Raji (cell line): Measurements from ENCODE around the gene DENND5A.

ENCODE experiments used
- POLR2A ChIP-seq: IDR thresholded peaks from 2 replicates; pipeline ENCODE4 v1.6.1; 2011; ENCODE audit warnings: low read depth, low read length, control low read depth; ENCODE audit not compliant: insufficient read depth

The DENND5A gene

DNA sequence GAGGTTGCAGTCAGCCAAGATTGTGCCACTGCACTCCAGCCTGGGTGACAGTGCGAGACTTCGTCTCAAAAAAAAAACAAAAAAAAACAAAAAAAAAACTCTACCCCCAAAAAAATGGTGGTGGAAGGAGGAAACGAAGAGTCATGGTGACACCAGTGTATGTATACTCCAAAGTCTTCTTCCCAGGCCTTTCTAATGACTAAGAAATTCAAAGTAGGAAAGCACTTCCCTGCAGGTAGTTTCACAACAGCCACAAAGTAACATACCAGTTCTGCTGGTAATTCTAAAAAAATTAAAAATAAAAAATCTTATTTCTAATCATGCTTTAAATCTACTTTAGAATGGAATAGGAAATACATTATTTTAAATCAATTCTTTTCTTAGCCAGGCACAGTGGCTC lies 72.6 kb downstream of the DENND5A start:
- TF ChIP-seq POLR2A, result no peak

DNA sequence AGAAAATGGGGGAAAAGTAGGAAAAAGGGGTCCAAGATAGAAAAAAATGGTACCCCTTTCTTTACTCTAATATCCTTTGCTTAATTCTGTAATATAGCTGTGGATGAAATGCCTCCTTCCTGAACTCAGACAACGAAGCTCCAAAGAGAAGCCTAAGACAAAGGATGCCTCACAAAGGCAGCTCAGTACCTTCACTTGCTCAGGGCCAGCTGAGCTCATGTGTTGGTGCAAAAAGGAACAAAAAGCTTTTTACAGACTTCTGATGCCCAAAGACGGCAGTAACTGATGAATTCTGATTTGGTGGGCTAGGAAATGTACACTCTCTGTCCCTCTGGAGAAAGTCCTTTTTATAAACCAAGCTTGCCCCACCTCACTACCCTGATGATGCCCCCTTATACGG lies 77.5 kb downstream of the DENND5A start:
- TF ChIP-seq POLR2A, result no peak

DNA sequence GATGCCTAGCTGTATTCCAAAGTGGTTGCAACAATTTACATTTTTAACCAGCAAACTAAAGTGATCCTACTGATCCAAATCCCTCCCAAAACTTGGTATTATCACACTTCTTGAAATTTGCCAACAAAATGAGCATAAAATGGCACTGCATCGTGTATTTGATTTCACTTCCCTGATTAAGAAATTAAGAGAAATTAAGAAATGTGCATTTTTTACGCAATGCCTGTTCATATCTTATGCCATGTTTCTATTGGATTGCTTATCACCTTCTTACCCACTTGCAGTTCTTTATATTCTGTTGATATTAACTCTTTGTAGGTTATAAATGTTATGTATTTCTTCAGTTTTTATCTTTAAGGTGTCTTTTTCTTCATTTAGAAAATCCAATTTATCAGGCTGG lies 80.6 kb downstream of the DENND5A start:
- no peak for TF ChIP-seq POLR2A

DNA sequence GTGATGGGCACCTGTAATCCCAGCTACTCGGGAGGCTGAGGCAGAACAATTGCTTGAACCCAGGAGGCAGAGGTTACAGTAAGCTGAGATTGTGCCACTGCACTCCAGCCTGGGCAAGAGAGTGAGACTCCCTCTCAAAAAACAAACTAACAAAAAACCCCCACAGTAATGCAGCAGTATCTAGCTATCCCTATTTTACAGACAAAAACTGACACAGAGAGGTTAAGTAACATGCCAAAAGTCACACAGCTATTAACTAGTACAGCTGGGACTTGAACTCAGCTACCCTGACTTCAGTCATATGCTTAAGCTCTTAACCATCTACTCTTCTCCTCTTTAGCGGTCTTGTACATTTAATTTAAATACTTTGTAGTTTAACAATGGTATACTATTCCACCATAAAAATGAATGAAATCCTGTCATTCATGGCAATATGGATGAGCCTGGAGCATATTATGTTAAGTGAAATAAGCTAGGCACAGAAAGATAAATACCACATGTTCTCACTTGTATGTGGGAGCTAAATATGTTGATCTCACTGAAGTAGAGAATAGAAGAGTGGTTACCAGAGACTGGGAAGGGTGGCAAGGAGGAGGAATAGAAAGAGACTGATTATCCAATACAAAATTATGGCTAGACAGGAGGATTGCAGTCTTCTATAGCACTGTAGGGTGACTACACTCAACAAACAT lies 82.8 kb downstream of the DENND5A start:
- TF ChIP-seq POLR2A, result no peak

DNA sequence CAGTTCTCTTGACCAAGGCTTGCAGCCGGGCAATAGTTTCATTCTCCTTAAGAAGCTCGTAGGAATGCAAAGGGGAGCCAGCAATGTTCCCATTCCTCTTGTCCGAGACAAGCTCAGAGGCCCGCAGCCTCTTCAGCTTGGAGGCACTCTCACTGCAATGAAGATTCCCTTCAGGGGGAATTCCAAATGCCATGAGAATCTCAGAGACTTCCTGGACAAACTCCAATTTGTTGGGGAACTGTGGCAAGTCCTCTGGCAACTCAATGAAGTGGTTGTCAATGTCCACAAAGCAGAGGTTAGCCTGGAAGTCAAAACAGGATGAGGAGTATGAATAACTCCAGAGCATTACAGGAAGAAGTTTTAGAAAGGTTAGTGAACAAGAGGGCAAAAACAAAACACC lies 84.4 kb downstream of the DENND5A start:
- TF ChIP-seq POLR2A, result no peak

DNA sequence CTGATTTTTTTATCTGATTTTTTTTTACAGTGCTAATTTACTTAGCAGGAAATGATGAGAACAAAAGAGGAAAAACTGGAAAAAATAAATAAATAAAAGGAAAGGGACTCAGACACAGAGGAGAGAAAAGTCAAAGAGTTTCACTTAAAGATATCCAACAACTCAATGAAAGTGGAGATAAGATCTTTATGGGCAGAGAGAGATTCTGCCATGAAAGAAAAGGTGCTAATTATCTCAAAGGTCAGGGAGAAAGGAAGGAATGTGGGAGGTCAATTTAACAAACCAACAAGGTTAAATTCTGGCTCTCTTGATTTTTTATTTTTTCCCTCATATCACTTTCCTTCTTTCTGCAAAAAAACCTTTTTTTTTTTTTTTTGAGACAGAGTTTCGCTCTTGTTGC lies 86.0 kb downstream of the DENND5A start:
- TF ChIP-seq POLR2A, result no peak

DNA sequence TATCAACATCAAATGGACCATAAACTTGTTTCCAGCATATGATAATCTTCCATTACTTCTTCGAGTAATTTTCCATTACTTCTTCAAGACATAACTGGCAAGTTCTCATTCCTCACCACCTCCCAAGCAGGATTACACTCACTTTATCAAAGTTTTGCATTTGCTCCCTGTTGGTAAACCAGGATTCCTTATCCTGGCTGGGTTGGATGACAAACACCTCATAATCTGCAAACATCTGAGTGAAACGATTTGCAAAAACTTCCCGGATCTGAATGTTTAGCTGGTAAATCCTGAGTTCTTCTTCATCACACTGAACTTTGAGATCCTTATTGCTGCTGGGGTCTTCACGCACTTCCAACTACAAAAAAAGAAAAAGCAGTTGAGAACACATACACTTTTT lies 86.4 kb downstream of the DENND5A start:
- no peak for TF ChIP-seq POLR2A

DNA sequence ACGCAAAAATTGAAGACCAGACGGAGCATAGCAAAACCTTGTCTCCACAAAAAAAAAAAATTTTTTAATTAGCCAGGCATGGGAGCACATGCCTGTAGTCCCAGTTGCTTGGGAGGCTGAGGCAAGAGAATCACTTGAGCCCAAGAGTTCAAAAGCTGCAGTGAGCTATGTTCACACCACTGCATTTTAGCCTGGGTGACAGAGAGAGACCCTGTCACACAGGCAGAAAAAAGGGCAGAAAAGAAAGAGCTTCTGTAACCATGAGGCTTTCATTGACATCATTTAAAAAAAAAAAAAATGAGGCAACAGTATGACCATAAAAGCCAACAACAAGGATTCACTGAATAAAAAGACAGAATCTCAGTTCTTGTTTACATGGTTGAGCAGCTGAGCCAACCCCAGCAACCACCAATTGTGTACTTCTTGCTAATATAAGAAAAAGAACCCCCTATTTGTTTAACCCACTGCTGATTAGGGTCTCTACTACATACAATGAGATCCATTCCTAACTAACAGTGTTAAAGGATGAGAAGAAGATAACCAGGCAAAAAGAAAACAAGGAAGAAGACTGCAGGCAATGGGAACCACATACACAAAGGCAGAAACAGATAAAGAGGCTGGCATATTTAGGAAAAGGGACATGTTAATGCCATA lies 87.6 kb downstream of the DENND5A start:
- no peak for TF ChIP-seq POLR2A

DNA sequence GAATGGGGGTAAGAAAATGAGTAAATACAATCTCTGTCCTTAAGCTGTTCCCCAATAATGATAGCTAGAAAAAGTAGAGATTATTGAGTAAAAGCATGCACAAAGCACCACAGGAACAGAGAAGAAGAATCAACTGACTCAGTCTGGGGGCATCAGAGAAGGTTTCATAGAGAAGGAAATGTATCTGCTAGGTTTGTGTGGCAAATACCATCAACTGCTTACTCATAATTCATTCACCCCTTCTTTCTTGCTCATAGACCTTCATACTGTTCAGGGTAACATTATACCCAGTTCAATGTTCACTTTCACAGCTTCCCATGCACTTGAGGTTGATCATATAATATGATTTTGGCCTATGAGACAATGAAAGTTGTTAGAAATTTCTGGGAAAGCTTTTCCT lies 88.6 kb downstream of the DENND5A start:
- no peak for TF ChIP-seq POLR2A

DNA sequence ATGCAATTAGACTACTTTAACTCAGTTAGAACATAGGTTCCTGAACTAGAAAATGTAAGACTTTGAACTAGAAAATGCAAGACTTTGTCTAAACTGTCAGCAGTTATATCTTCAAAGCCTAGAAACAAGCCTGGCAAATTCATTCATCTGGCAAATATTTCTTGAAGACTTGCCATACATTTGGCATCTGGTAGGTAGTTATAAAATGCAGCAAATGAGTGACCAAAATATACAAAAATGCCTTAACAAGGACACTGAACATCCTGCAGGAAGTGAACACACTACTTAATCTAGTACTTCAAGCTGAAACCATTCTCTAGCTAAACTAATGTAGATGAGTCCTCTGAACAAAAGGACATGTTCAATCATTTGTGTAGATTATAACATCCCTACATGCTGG lies 89.0 kb downstream of the DENND5A start:
- TF ChIP-seq POLR2A, result no peak

DNA sequence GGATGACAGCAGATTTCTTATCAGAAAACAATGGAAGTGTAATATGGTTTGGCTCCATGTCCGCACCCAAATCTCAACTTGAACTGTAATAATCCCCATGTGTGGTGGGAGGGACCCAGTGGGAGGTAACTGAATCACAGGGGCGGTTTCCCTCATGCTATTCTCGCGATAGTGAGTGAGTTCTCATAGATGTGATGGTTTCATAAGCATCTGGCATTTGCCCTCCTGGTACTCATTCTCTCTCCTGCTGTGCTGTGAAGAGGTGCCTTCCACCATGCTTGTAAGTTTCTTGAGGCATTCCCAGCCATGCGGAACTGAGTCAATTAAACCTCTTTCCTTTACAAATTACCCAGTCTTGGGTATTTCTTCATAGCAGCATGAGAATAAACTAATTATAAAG lies 92.8 kb downstream of the DENND5A start:
- TF ChIP-seq POLR2A, result no peak

DNA sequence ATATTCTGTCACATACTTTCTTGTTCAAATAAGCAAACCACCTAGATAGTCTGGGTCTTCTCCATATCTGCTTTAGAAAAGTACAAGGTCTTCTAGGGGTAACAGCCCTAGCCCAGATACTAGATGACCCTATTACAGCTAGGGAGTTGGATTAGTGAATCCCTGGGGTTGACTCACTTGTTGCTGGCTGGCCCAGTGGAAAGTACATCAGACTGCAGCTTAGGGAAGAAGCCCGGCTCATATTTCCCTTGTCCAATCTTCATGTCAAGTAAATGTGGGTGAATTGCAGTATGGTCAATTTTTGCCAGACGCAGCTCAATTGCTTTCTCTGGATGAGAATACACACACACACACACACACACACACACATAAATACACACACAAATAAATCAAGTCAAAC lies 94.7 kb downstream of the DENND5A start:
- TF ChIP-seq POLR2A, result no peak

DNA sequence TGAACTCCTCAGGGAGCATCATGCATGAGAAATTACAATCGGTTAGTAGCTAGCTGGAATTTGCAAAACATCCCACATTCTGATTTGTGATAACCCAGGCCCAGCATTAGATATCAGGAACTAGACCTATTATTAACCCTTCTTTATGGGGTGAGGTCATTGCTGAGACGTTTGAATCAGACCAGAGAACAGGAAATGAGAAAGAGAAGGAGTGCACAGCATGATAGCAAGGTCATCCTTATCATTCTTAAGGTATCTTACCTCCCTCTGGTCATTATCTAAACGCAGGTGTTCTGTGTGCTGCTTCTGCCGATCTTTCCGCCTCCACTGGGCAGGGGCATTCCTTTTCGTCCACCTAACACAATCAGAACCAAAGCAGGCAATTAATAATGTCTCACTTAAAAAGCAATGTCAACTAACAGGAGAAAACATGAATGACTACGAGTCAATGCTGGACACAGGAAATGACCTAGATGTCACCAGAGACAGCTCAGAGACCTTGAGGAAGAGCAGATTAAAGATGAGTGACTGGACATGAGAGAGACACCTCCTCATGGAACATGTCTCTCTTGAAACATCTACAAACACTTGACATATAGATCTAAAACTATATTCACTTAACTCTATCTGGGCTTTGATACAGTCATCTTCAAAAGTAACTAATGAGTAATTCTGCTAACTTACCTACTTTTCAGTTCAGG lies 95.4 kb downstream of the DENND5A start:
- TF ChIP-seq POLR2A, result no peak

DNA sequence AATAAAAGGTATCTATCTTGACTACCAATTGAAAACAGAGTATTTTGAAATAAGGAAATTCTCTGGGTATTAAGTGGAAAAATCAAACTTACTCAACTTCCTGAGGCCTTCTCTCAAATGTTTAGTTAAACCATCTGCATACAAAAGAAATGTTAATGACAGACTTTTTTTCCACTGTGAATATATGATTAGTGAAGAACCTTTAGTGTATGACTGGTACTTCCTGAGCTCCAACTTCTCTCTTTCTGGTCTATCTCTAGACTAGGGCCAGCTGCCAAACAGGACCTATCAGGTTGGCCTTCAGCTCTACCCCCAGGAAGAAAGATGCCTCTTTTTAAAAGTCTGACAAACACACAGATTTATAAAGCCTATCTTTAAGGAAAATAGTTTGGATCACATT lies 105.0 kb downstream of the DENND5A start:
- TF ChIP-seq POLR2A, result no peak

DNA sequence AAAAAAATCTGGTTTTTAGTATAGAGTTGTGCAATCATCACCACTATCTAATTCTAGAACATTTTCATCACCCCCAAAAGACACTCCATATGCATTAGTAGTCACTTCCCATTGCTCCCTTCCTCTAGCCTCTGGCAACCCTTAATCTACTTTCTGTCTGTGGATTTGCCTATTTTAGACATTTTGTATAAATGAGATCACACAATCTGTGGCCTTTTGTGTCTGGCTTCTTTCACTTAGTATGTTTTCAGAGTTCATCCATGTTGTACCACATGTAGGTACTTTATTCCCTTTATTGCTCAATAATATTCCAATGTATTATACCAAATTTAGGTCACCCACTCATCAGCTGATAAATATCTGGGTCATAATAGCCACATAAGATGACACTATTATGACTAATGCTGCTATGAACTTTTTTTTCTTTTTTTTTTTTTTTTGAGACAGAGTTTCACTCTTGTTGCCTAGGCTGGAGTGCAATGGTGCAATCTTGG lies 106.2 kb downstream of the DENND5A start:
- TF ChIP-seq POLR2A, result no peak

DNA sequence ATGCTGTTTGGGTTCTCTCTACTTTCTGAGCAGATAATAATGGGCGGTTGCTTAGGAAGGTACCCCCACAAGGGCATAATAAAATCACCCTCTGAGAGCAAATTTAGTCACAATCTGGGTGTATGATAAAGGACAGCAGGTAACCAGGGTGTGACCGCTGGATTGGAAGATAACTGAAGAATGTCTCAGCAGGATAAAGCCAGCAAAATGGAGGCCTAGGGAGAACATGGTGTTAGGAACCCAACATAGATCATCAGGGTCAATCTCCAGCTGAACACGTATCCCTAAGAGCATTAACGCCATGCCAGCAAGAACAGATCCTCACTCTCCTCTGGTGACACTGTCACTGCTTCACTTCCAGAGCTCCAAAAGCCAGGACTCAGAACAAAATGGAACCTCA lies 109.2 kb downstream of the DENND5A start:
- TF ChIP-seq POLR2A, result no peak
